HL-60 (cell line): ENCODE measurements around the gene TPCN1.

ENCODE experiments used
- DNase-seq, 2 experiments: peaks; one replicate each; pipeline ENCODE4 v3.0.0-alpha.2; 2010 to 2020; ENCODE audit warnings: low read depth in 1 of 2, low spot score in 1 of 2
- H3K27ac ChIP-seq: fragments of 250-450 bp; sonication (Bioruptor Pico); replicated peaks from 2 replicates; pipeline ENCODE4 v1.5.1; 2020; ENCODE audit warnings: mild to moderate bottlenecking, moderate library complexity
- H3K27me3 ChIP-seq: fragments of 250-450 bp; sonication (Bioruptor Pico); 2 replicates; pipeline ENCODE4 v1.5.1; 2021; ENCODE audit warnings: mild to moderate bottlenecking, moderate library complexity; ENCODE audit not compliant: insufficient read depth, poor library complexity, severe bottlenecking
- H3K4me3 ChIP-seq: replicated peaks from 2 replicates; pipeline ENCODE4 v1.5.1; 2011; ENCODE audit warnings: mild to moderate bottlenecking, control low read depth, low read length; ENCODE audit not compliant: insufficient read depth
- GABPA ChIP-seq: IDR thresholded peaks from 2 replicates; pipeline ENCODE4 v1.6.1; 2012; ENCODE audit warnings: low read depth
- POLR2AphosphoS5 ChIP-seq: IDR thresholded peaks from 2 replicates; pipeline ENCODE4 v1.6.1; 2012; ENCODE audit warnings: low read depth
- SPI1 ChIP-seq: IDR thresholded peaks from 2 replicates; pipeline ENCODE4 v1.6.1; 2012; ENCODE audit warnings: low read depth, mild to moderate bottlenecking, borderline replicate concordance
- TF ChIP-seq, protein P1 (sequence below): IDR thresholded peaks from one replicate; pipeline ENCODE4 v1.5.1; 2011; ENCODE audit warnings: low read length, control low read depth, inconsistent platforms; ENCODE audit not compliant: insufficient read depth
- TF ChIP-seq, protein P2 (sequence below): IDR thresholded peaks from 2 replicates; pipeline ENCODE4 v1.6.1; 2012; ENCODE audit warnings: low read depth; ENCODE audit not compliant: insufficient replicate concordance

The TPCN1 gene

DNA sequence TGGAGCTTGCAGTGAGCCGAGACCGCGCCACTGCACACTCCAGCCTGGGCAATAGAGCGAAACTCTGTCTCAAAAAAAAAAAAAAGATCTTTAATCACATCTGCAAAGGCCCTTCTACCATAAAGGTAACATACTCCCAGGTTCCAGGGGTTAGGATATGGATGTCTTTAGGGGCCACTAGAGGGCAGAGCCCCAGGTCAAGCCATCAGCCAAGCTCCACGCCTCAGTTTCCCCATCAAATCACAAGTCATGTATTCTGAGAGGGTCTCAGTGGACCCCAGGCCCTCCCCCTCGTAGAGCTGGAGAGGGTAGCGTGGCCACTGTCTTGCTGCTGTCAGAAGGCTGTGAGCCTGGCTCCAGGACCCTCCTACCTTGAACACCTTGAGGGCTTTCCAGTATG lies 94.9 kb downstream of the TPCN1 start:
- no peak for DNase-seq
- no peak overlapping the region for H3K27ac ChIP-seq
- TF ChIP-seq, protein P1, sequence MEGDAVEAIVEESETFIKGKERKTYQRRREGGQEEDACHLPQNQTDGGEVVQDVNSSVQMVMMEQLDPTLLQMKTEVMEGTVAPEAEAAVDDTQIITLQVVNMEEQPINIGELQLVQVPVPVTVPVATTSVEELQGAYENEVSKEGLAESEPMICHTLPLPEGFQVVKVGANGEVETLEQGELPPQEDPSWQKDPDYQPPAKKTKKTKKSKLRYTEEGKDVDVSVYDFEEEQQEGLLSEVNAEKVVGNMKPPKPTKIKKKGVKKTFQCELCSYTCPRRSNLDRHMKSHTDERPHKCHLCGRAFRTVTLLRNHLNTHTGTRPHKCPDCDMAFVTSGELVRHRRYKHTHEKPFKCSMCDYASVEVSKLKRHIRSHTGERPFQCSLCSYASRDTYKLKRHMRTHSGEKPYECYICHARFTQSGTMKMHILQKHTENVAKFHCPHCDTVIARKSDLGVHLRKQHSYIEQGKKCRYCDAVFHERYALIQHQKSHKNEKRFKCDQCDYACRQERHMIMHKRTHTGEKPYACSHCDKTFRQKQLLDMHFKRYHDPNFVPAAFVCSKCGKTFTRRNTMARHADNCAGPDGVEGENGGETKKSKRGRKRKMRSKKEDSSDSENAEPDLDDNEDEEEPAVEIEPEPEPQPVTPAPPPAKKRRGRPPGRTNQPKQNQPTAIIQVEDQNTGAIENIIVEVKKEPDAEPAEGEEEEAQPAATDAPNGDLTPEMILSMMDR, result no peak
- no peak overlapping the region for H3K4me3 ChIP-seq
- H3K27me3 ChIP-seq, result no peaks in the 10 kb centered on the region

DNA sequence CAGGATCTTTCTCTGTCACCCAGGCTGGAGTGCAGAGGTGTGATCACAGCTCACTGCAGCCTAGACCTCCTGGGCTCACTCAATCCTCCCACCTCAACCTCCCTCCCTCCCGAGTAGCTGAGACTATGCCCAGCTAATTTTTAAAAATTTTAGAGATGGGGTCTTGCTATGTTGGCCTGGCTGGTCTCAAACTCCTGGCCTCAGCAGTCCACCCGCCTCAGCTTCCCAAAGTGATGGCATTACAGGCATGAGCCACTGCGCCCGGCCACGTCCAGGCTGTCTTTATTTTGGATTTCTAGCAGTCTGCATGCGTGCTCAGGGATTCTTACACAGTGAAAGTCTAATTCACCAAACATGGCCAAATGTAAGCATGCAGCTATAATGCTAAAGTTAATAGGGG lies 95.9 kb downstream of the TPCN1 start:
- DNase-seq, result no peak
- TF ChIP-seq GABPA (no peak), SPI1 (no peak), POLR2AphosphoS5 (no peak)
- TF ChIP-seq, protein P2, sequence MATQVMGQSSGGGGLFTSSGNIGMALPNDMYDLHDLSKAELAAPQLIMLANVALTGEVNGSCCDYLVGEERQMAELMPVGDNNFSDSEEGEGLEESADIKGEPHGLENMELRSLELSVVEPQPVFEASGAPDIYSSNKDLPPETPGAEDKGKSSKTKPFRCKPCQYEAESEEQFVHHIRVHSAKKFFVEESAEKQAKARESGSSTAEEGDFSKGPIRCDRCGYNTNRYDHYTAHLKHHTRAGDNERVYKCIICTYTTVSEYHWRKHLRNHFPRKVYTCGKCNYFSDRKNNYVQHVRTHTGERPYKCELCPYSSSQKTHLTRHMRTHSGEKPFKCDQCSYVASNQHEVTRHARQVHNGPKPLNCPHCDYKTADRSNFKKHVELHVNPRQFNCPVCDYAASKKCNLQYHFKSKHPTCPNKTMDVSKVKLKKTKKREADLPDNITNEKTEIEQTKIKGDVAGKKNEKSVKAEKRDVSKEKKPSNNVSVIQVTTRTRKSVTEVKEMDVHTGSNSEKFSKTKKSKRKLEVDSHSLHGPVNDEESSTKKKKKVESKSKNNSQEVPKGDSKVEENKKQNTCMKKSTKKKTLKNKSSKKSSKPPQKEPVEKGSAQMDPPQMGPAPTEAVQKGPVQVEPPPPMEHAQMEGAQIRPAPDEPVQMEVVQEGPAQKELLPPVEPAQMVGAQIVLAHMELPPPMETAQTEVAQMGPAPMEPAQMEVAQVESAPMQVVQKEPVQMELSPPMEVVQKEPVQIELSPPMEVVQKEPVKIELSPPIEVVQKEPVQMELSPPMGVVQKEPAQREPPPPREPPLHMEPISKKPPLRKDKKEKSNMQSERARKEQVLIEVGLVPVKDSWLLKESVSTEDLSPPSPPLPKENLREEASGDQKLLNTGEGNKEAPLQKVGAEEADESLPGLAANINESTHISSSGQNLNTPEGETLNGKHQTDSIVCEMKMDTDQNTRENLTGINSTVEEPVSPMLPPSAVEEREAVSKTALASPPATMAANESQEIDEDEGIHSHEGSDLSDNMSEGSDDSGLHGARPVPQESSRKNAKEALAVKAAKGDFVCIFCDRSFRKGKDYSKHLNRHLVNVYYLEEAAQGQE, result no peak
- TF ChIP-seq, protein P1, result no peak
- no peak overlapping the region for H3K27ac ChIP-seq
- H3K4me3 ChIP-seq, result no peak overlapping the region
- no peaks in the 10 kb centered on the region for H3K27me3 ChIP-seq

DNA sequence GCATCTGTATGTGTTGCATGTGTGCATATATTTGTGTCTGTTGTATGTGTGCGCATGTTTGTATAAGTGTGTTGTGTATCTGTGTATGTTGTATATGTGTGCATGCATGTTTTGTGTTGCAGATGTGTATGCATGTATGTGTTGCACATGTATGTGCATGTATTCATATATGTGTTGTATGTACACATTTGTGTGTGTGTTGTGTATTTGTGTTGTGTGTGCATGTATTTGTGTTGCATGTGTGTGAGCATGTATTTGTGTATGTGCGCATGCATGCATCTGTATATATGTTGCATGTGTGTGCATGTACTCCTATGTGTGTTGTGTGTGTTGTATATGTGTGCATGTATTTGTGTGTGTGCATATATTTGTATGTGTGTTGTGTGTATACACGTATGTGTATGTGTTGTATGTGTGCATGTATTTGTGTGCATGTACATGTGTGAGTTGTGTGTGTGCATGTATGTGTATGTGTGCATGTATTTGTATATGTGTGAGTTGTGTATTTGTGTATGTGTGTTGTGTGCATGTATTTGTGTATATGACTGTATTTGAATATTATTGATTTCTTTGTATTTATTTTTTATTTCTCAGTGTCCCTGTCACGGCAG lies 96.9 kb downstream of the TPCN1 start:
- no peaks in the 10 kb centered on the region for H3K27me3 ChIP-seq
- no peak overlapping the region for H3K27ac ChIP-seq
- no peak overlapping the region for H3K4me3 ChIP-seq
- no peak for DNase-seq
- TF ChIP-seq, protein P1, result no peak
- TF ChIP-seq GABPA, result no peak
- TF ChIP-seq, protein P2, result no peak
- TF ChIP-seq POLR2AphosphoS5, result no peak
- TF ChIP-seq SPI1, result no peak

DNA sequence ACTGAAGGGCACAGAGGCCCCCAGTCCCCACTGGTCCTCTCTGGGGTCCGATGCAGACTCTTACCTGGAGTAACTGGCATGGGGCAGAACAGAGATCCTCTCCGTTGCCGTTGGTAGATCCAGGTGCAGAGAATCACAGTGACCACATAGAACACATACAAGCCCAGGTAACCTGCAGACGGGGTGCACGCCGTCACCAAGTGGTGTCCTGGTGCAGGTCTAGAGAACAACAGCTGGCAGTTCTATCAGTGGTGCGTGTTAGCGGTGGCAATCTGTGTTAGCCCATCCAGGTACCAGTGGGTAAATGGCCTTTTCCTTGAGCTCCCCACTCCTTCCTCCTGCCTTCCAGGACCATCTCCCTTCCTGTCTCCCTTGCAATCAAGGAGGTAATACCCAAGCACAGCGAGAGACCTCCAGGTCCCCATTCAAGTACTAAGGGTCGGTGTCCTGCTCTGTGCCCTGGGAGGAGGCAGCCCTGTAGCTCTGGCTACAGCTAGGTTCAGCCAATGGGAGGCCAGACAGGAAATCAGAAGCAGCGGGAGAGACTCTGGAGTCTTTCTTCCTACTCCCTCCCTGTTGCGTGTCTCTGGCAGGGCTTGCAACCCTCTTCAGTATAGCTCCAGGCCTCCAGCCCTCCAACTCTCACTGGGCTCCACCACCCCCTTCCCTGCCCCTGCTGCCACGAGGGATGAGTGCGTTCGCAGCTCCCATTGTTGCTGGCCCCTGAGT lies 97.8 kb downstream of the TPCN1 start:
- Histone ChIP-seq H3K27me3 (no peaks in the 10 kb centered on the region), H3K27ac (no peak overlapping the region), H3K4me3 (no peak overlapping the region)
- DNase-seq, result no peak
- TF ChIP-seq, protein P2, result no peak
